ENCODE data around the gene GNGT1. TPM values are rescaled to one million over a fixed set of nuclear protein-coding genes. Genes with fewer than 3 reads are reported as not detected.

GNGT1 gene
- total and polyA plus RNA-seq, 2 of the 13 experiments (the other 11 are each of a cell fraction or from before 2014, with no cell fraction given) = not detected

- no peak for TF ChIP-seq CC2D1A (CRISPR knock-in tag; IDR thresholded peaks at IDR 0.05)
- TF ChIP-seq MXD3 (CRISPR knock-in tag; IDR thresholded peaks at IDR 0.05) = no peak
- TF ChIP-seq ZBTB2 (CRISPR knock-in tag; IDR thresholded peaks at IDR 0.05; ENCODE audit: low read depth) = no peak
- TF ChIP-seq RELA (CRISPR knock-in tag; IDR thresholded peaks at IDR 0.05) = no peak
- no peak for TF ChIP-seq ZNF274 (CRISPR knock-in tag; IDR thresholded peaks at IDR 0.05)
Observed at GRCh38 chr7:93945083-93945482, 38.7 kb downstream of the GNGT1 start (continued).

- H3K4me1 ChIP-seq (ENCODE audit: insufficient read depth, low read length) = no peaks in the 10 kb centered on the region
- no peaks in the 10 kb centered on the region for H3K9me3 ChIP-seq (ENCODE audit: low read length)
- ATAC-seq = no peak
- H3K4me2 ChIP-seq (ENCODE audit: low read depth, low read length) = no peak overlapping the region
- TF ChIP-seq CREM (IDR thresholded peaks at IDR 0.05) (no peak), CREM (CRISPR knock-in tag; IDR thresholded peaks at IDR 0.05) (no peak), PATZ1 (CRISPR knock-in tag; IDR thresholded peaks at IDR 0.05) (no peak), HMGXB3 (CRISPR knock-in tag; IDR thresholded peaks at IDR 0.05; ENCODE audit: borderline replicate concordance) (no peak)
- no peak overlapping the region for H2AFZ ChIP-seq (ENCODE audit: low read length)
- intact Hi-C loops (cut with micrococcal nuclease; ENCODE audit: unreplicated experiment) = no loop called here
- no peak overlapping the region for H3K9ac ChIP-seq (ENCODE audit: insufficient read depth, low read depth, low read length)
- no peak for FAIRE-seq
- DNase-seq (ENCODE audit: low spot score) = no peak
- no peak overlapping the region for H3K27ac ChIP-seq (ENCODE audit: extremely low read length, insufficient read depth, low read length)
- CTCF ChIA-PET (ENCODE audit: low intra/inter-chr PET ratio, low total read pairs) = no interaction called here
- no peak overlapping the region for H3K4me3 ChIP-seq (replicated peaks in 1 of 3; ENCODE audit: insufficient read depth in 1 of 3, low read depth in 2 of 3, low read length in 3 of 3)
- no peaks in the 10 kb centered on the region for H3K36me3 ChIP-seq (replicated peaks in 1 of 2; ENCODE audit: control insufficient read depth in 1 of 2, insufficient read depth in 2 of 2, low read length in 2 of 2)
- H3K27me3 ChIP-seq (ENCODE audit: control insufficient read depth in 1 of 2, insufficient read depth in 2 of 2, low read length in 2 of 2) = no peaks in the 10 kb centered on the region
- POLR2A ChIA-PET = no interaction called here
- H3K79me2 ChIP-seq (ENCODE audit: insufficient read depth, low read length) = no peaks in the 10 kb centered on the region
- 11% methylated on average over 5 of the region's 5 CpGs for WGBS (ENCODE audit: low lambda C conversion rate)
- no peaks in the 10 kb centered on the region for H4K20me1 ChIP-seq (ENCODE audit: insufficient read depth, low read length)
- no TSS peak for BruUV-seq (replicated peaks)
- in situ Hi-C loops (cut with HindIII; ENCODE audit: extremely low pct_ligation_motif_present, low pct_unique_long_range_greater_than_20kb) = no loop called here
Observed at GRCh38 chr7:93945756-93946535, 39.6 kb downstream of the GNGT1 start.

Data from HepG2 (cell line).